ENCODE data around the gene NME3. TPM values are rescaled to one million over a fixed set of nuclear protein-coding genes. Genes with fewer than 3 reads are reported as not detected.

NME3 gene
- total RNA-seq, 1 experiment from 2014 or later = 103 TPM

- POLR2A ChIA-PET = no interaction called here
- DNase-seq (ENCODE audit: low read depth, low spot score) (no peak), ATAC-seq (no peak)
- no peaks in the 10 kb centered on the region for H3K9me2 ChIP-seq (ENCODE audit: insufficient read depth)
- TF ChIP-seq ZNF274 (IDR thresholded peaks at IDR 0.05; ENCODE audit: low read depth, low read length) (no peak), ELF1 (IDR thresholded peaks at IDR 0.05; ENCODE audit: borderline replicate concordance, low read depth) (no peak), SRF (IDR thresholded peaks at IDR 0.05; ENCODE audit: low read depth) (no peak), POLR2AphosphoS5 (IDR thresholded peaks at IDR 0.05; ENCODE audit: low read depth, low read length) (no peak), CBX3 (IDR thresholded peaks at IDR 0.05; ENCODE audit: low read depth) (no peak), TCF7L2 (IDR thresholded peaks at IDR 0.05; ENCODE audit: borderline replicate concordance, extremely low read depth, insufficient read depth, insufficient read length) (no peak), CEBPB (IDR thresholded peaks at IDR 0.05; ENCODE audit: low read depth) (no peak), RAD21 (IDR thresholded peaks at IDR 0.05; ENCODE audit: low read depth) (no peak), ATF3 (IDR thresholded peaks at IDR 0.05) (no peak), MAX (IDR thresholded peaks at IDR 0.05) (no peak), EGR1 (IDR thresholded peaks at IDR 0.05; ENCODE audit: low read depth) (no peak), SIN3A (IDR thresholded peaks at IDR 0.05; ENCODE audit: low read depth) (no peak), SP1 (IDR thresholded peaks at IDR 0.05; ENCODE audit: low read depth) (no peak), CTCF (IDR thresholded peaks at IDR 0.05 in 2 of 3, conservative IDR thresholded peaks at IDR 0.05 in 1 of 3; ENCODE audit: borderline replicate concordance in 1 of 3, insufficient read depth in 1 of 3, low read depth in 2 of 3, low read length in 2 of 3) (no peak), ZBTB33 (IDR thresholded peaks at IDR 0.05; ENCODE audit: extremely low read depth, insufficient replicate concordance, low read length) (no peak), FOSL1 (IDR thresholded peaks at IDR 0.05; ENCODE audit: low read depth) (no peak)
- no peak overlapping the region for H3K4me3 ChIP-seq (replicated peaks in 1 of 2; ENCODE audit: low read depth in 1 of 2, low read length in 2 of 2)
- intact Hi-C loops (cut with micrococcal nuclease) = no loop called here
- H3K27ac ChIP-seq (ENCODE audit: low read depth, low read length) = no peak overlapping the region
- RAD21 ChIA-PET (ENCODE audit: low non-redundant PET in 1 of 2, low total read pairs in 2 of 2, uncharacterized antibody in 2 of 2, unreplicated experiment in 2 of 2) = no interaction called here
- H3K36me3 ChIP-seq (ENCODE audit: control insufficient read depth in 1 of 2, insufficient read depth in 2 of 2, low read length in 2 of 2) = peaks cover 0 to 5% of the 10 kb centered on the region in 2 experiments; a peak in 2 of 4 replicates
- no peak overlapping the region for H3K9ac ChIP-seq (ENCODE audit: low read length)
- CTCF ChIA-PET = no interaction called here
- no peaks in the 10 kb centered on the region for H3K9me3 ChIP-seq (ENCODE audit: control insufficient read depth in 1 of 2, insufficient read depth in 1 of 2, low read depth in 1 of 2, low read length in 2 of 2)
- H3K79me2 ChIP-seq (ENCODE audit: insufficient read depth, low read length) = peaks cover 44% of the 10 kb centered on the region
- H3K4me2 ChIP-seq (ENCODE audit: low read length) = no peak overlapping the region
- peaks cover 0 to 6% of the 10 kb centered on the region in 2 experiments; a peak in 2 of 4 replicates for H3K4me1 ChIP-seq (ENCODE audit: control insufficient read depth in 1 of 2, insufficient read depth in 2 of 2, low read length in 2 of 2)
- no peaks in the 10 kb centered on the region for H4K20me1 ChIP-seq (ENCODE audit: insufficient read depth)
- no TSS peak for BruUV-seq (replicated peaks)
- no peak overlapping the region for H2AFZ ChIP-seq (ENCODE audit: low read depth, low read length, poor library complexity, severe bottlenecking)
- H3K27me3 ChIP-seq (ENCODE audit: insufficient read depth, low read length) = no peaks in the 10 kb centered on the region
Observed at GRCh38 chr16:1788095-1788707, 16.9 kb upstream of the NME3 start.
